HEK293 (cell line): Measurements from ENCODE around the gene RB1.

Source experiments
- CTCF ChIA-PET: fragments of 350-600 bp; formaldehyde crosslinking; extraction: SDS; loops from one replicate; lab custom pipeline; 2021; ENCODE audit warnings: antibody characterized with exemption; lab: Yijun Ruan, JAX
- POLR2A ChIA-PET: fragments of 300-600 bp; formaldehyde crosslinking; extraction: SDS; loops from one replicate; lab custom pipeline; 2020; ENCODE audit warnings: antibody characterized with exemption, inconsistent platforms; lab: Yijun Ruan, JAX
- H3K27ac ChIP-seq: fragments of 200-500 bp; sonication (Bioruptor generic); 2 replicates; pipeline ENCODE4 v1.5.1; 2014; ENCODE audit warnings: low read depth, low read length, control low read depth, inconsistent platforms; ENCODE audit errors: extremely low read depth
- H3K36me3 ChIP-seq, 2 experiments: fragments of 200-500 bp in 1 of 2; sonication (Bioruptor generic) in 1 of 2; 1 replicate in 1 of 2; 2 replicates in 1 of 2; pipeline ENCODE4 v1.5.1; 2014 to 2017; ENCODE audit warnings: inconsistent platforms in 2 of 2, low read length in 2 of 2; ENCODE audit not compliant: control insufficient read depth in 2 of 2, insufficient read depth in 1 of 2
- H3K4me1 ChIP-seq: fragments of 200-500 bp; sonication (Bioruptor generic); 2 replicates; pipeline ENCODE4 v1.5.1; 2014; ENCODE audit warnings: mild to moderate bottlenecking, low read length, inconsistent platforms; ENCODE audit not compliant: control insufficient read depth, insufficient read depth
- H3K4me3 ChIP-seq: 2 replicates; pipeline ENCODE4 v1.5.1; 2011; ENCODE audit warnings: low read depth, mild to moderate bottlenecking, control low read depth, low read length, moderate library complexity
- H3K9me3 ChIP-seq: fragments of 200-500 bp; sonication (Bioruptor generic); 2 replicates; pipeline ENCODE4 v1.5.1; 2014; ENCODE audit warnings: low read depth, low read length, inconsistent platforms; ENCODE audit not compliant: control insufficient read depth, insufficient read depth
- KLF10 ChIP-seq: fragments of 450-650 bp; IDR thresholded peaks from 2 replicates; pipeline ENCODE4 v1.5.1; 2018; ENCODE audit warnings: missing biosample characterization, mild to moderate bottlenecking, missing genetic modification characterization
- YY1 ChIP-seq: fragments of 450-650 bp; formaldehyde crosslinking; IDR thresholded peaks from 2 replicates; pipeline ENCODE4 v1.5.1; 2018; ENCODE audit warnings: missing biosample characterization, missing genetic modification characterization
- ZBTB20 ChIP-seq: fragments of 450-650 bp; formaldehyde crosslinking; IDR thresholded peaks from 2 replicates; pipeline ENCODE4 v1.5.1; 2016; ENCODE audit warnings: missing biosample characterization, missing genetic modification characterization
- ZNF121 ChIP-seq: fragments of 450-650 bp; formaldehyde crosslinking; IDR thresholded peaks from 2 replicates; pipeline ENCODE4 v1.5.1; 2016; ENCODE audit warnings: missing biosample characterization, missing genetic modification characterization
- ZNF140 ChIP-seq: fragments of 450-650 bp; formaldehyde crosslinking; IDR thresholded peaks from 2 replicates; pipeline ENCODE4 v1.5.1; 2016; ENCODE audit warnings: missing biosample characterization, missing genetic modification characterization
- ZNF169 ChIP-seq: fragments of 450-650 bp; formaldehyde crosslinking; IDR thresholded peaks from 2 replicates; pipeline ENCODE4 v1.5.1; 2016; ENCODE audit warnings: missing biosample characterization, missing genetic modification characterization
- ZNF174 ChIP-seq: fragments of 450-650 bp; formaldehyde crosslinking; IDR thresholded peaks from 2 replicates; pipeline ENCODE4 v1.5.0; 2017; ENCODE audit warnings: missing biosample characterization, mild to moderate bottlenecking, missing genetic modification characterization
- ZNF19 ChIP-seq: fragments of 450-650 bp; formaldehyde crosslinking; IDR thresholded peaks from 2 replicates; pipeline ENCODE4; 2016; ENCODE audit warnings: missing biosample characterization, missing genetic modification characterization, low read depth
- ZNF23 ChIP-seq: fragments of 450-650 bp; formaldehyde crosslinking; IDR thresholded peaks from 2 replicates; pipeline ENCODE4 v1.5.1; 2016; ENCODE audit warnings: missing biosample characterization, missing genetic modification characterization, borderline replicate concordance
- ZNF544 ChIP-seq: fragments of 450-650 bp; formaldehyde crosslinking; IDR thresholded peaks from 2 replicates; pipeline ENCODE4 v1.5.0; 2017; ENCODE audit warnings: missing biosample characterization, missing genetic modification characterization
- ZNF555 ChIP-seq: fragments of 450-650 bp; formaldehyde crosslinking; conservative IDR thresholded peaks from 2 replicates; pipeline ENCODE4 v1.5.1; 2017; ENCODE audit warnings: missing biosample characterization, mild to moderate bottlenecking, missing genetic modification characterization, inconsistent platforms
- ZNF600 ChIP-seq: fragments of 450-650 bp; formaldehyde crosslinking; IDR thresholded peaks from 2 replicates; pipeline ENCODE4 v1.5.1; 2016; ENCODE audit warnings: missing biosample characterization, missing genetic modification characterization
- ZNF747 ChIP-seq: fragments of 450-650 bp; formaldehyde crosslinking; IDR thresholded peaks from 2 replicates; pipeline ENCODE4 v1.5.1; 2016; ENCODE audit warnings: missing biosample characterization, missing genetic modification characterization
- ZNF792 ChIP-seq: fragments of 450-650 bp; formaldehyde crosslinking; IDR thresholded peaks from 2 replicates; pipeline ENCODE4 v1.5.1; 2016; ENCODE audit warnings: missing biosample characterization, missing genetic modification characterization
- TF ChIP-seq, protein P1 (sequence below): fragments of 450-650 bp; formaldehyde crosslinking; IDR thresholded peaks from 2 replicates; pipeline ENCODE4 v1.5.1; 2016; ENCODE audit warnings: missing biosample characterization, missing genetic modification characterization
- TF ChIP-seq, protein P2 (sequence below): fragments of 450-650 bp; formaldehyde crosslinking; IDR thresholded peaks from 2 replicates; pipeline ENCODE4 v1.5.1; 2016; ENCODE audit warnings: missing biosample characterization, missing genetic modification characterization, borderline replicate concordance
- TF ChIP-seq, protein P3 (sequence below): fragments of 450-650 bp; formaldehyde crosslinking; IDR thresholded peaks from 2 replicates; pipeline ENCODE4 v1.5.1; 2016; ENCODE audit warnings: missing biosample characterization, missing genetic modification characterization
- TF ChIP-seq, protein P4 (sequence below): sonication (generic); formaldehyde crosslinking; IDR thresholded peaks from 2 replicates; pipeline ENCODE4 v1.8.1; 2022; ENCODE audit warnings: mild to moderate bottlenecking, moderate library complexity, missing genetic modification reagents
- TF ChIP-seq, protein P5 (sequence below): fragments of 450-650 bp; formaldehyde crosslinking; IDR thresholded peaks from 2 replicates; pipeline ENCODE4 v1.5.1; 2016; ENCODE audit warnings: missing biosample characterization, missing genetic modification characterization

The RB1 gene

DNA sequence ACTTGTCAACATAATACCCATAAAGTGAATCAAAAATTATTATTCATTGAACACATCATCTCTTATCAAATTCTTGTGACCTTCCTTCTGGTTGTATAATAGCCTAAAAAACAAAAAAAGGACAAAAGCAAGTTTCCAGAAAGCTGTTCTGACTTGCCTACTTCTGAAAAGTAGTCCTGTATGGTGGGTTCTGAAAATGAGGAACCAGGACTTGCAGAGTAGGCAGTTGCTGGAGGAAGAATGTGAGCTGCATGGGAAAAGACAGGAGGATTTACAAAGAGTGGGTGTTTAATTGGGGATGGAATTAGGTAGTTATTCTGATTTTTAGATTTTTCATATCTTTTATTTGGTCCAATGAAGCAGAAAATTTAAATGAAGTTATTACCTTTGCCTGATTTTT, 172.7 kb downstream of the RB1 start (continued):
- TF ChIP-seq, protein P1, sequence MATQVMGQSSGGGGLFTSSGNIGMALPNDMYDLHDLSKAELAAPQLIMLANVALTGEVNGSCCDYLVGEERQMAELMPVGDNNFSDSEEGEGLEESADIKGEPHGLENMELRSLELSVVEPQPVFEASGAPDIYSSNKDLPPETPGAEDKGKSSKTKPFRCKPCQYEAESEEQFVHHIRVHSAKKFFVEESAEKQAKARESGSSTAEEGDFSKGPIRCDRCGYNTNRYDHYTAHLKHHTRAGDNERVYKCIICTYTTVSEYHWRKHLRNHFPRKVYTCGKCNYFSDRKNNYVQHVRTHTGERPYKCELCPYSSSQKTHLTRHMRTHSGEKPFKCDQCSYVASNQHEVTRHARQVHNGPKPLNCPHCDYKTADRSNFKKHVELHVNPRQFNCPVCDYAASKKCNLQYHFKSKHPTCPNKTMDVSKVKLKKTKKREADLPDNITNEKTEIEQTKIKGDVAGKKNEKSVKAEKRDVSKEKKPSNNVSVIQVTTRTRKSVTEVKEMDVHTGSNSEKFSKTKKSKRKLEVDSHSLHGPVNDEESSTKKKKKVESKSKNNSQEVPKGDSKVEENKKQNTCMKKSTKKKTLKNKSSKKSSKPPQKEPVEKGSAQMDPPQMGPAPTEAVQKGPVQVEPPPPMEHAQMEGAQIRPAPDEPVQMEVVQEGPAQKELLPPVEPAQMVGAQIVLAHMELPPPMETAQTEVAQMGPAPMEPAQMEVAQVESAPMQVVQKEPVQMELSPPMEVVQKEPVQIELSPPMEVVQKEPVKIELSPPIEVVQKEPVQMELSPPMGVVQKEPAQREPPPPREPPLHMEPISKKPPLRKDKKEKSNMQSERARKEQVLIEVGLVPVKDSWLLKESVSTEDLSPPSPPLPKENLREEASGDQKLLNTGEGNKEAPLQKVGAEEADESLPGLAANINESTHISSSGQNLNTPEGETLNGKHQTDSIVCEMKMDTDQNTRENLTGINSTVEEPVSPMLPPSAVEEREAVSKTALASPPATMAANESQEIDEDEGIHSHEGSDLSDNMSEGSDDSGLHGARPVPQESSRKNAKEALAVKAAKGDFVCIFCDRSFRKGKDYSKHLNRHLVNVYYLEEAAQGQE (tag by site-specific recombination): no peak
- TF ChIP-seq ZNF140 (tag by site-specific recombination): no peak
- TF ChIP-seq, all 188 proteins: peak for 0

DNA sequence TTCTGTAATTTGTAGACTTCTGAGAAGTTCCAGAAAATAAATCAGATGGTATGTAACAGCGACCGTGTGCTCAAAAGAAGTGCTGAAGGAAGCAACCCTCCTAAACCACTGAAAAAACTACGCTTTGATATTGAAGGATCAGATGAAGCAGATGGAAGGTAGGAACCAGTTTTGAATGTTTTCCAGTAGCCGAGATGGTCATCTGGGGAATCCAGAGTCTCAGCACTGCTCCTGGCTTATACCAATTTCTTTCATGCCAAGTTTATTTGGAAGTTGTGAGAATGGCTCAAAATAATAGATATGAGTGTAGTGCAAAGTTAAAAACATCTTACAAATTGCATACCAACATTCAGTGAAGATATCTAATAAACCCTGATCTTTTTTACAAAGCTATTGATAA, 173.1 kb downstream of the RB1 start:
- Histone ChIP-seq H3K4me3 (no peak overlapping the region), H3K9me3 (no peaks in the 10 kb centered on the region), H3K4me1 (no peaks in the 10 kb centered on the region), H3K36me3 (peaks cover 0 to 13% of the 10 kb centered on the region in 2 experiments; a peak in 2 of 3 replicates), H3K27ac (no peak overlapping the region)
- ChIA-PET CTCF (no interaction called here), POLR2A (no interaction called here)
- TF ChIP-seq ZNF19: no peak
- no peak for TF ChIP-seq KLF10 (tag by site-specific recombination)
- no peak for TF ChIP-seq ZNF792 (tag by site-specific recombination)
- TF ChIP-seq, protein P2, sequence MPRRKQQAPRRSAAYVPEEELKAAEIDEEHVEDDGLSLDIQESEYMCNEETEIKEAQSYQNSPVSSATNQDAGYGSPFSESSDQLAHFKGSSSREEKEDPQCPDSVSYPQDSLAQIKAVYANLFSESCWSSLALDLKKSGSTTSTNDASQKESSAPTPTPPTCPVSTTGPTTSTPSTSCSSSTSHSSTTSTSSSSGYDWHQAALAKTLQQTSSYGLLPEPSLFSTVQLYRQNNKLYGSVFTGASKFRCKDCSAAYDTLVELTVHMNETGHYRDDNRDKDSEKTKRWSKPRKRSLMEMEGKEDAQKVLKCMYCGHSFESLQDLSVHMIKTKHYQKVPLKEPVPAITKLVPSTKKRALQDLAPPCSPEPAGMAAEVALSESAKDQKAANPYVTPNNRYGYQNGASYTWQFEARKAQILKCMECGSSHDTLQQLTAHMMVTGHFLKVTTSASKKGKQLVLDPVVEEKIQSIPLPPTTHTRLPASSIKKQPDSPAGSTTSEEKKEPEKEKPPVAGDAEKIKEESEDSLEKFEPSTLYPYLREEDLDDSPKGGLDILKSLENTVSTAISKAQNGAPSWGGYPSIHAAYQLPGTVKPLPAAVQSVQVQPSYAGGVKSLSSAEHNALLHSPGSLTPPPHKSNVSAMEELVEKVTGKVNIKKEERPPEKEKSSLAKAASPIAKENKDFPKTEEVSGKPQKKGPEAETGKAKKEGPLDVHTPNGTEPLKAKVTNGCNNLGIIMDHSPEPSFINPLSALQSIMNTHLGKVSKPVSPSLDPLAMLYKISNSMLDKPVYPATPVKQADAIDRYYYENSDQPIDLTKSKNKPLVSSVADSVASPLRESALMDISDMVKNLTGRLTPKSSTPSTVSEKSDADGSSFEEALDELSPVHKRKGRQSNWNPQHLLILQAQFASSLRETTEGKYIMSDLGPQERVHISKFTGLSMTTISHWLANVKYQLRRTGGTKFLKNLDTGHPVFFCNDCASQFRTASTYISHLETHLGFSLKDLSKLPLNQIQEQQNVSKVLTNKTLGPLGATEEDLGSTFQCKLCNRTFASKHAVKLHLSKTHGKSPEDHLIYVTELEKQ: no peak
- TF ChIP-seq, protein P3, sequence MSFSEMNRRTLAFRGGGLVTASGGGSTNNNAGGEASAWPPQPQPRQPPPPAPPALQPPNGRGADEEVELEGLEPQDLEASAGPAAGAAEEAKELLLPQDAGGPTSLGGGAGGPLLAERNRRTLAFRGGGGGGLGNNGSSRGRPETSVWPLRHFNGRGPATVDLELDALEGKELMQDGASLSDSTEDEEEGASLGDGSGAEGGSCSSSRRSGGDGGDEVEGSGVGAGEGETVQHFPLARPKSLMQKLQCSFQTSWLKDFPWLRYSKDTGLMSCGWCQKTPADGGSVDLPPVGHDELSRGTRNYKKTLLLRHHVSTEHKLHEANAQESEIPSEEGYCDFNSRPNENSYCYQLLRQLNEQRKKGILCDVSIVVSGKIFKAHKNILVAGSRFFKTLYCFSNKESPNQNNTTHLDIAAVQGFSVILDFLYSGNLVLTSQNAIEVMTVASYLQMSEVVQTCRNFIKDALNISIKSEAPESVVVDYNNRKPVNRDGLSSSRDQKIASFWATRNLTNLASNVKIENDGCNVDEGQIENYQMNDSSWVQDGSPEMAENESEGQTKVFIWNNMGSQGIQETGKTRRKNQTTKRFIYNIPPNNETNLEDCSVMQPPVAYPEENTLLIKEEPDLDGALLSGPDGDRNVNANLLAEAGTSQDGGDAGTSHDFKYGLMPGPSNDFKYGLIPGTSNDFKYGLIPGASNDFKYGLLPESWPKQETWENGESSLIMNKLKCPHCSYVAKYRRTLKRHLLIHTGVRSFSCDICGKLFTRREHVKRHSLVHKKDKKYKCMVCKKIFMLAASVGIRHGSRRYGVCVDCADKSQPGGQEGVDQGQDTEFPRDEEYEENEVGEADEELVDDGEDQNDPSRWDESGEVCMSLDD (tag by site-specific recombination): no peak
- no peak for TF ChIP-seq ZNF23 (tag by site-specific recombination)
- no peak for TF ChIP-seq ZNF747 (tag by site-specific recombination)
- TF ChIP-seq, protein P4, sequence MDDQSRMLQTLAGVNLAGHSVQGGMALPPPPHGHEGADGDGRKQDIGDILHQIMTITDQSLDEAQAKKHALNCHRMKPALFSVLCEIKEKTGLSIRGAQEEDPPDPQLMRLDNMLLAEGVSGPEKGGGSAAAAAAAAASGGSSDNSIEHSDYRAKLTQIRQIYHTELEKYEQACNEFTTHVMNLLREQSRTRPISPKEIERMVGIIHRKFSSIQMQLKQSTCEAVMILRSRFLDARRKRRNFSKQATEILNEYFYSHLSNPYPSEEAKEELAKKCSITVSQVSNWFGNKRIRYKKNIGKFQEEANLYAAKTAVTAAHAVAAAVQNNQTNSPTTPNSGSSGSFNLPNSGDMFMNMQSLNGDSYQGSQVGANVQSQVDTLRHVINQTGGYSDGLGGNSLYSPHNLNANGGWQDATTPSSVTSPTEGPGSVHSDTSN (CRISPR knock-in tag): no peak
- no peak for TF ChIP-seq ZNF544 (tag by site-specific recombination)
- no peak for TF ChIP-seq ZNF169 (tag by site-specific recombination)
- TF ChIP-seq, protein P1 (tag by site-specific recombination): no peak
- no peak for TF ChIP-seq YY1 (tag by site-specific recombination)
- TF ChIP-seq ZNF600: no peak
- TF ChIP-seq ZNF174 (tag by site-specific recombination): no peak
- TF ChIP-seq ZNF555 (tag by site-specific recombination): no peak
- no peak for TF ChIP-seq ZBTB20 (tag by site-specific recombination)
- TF ChIP-seq, protein P5, sequence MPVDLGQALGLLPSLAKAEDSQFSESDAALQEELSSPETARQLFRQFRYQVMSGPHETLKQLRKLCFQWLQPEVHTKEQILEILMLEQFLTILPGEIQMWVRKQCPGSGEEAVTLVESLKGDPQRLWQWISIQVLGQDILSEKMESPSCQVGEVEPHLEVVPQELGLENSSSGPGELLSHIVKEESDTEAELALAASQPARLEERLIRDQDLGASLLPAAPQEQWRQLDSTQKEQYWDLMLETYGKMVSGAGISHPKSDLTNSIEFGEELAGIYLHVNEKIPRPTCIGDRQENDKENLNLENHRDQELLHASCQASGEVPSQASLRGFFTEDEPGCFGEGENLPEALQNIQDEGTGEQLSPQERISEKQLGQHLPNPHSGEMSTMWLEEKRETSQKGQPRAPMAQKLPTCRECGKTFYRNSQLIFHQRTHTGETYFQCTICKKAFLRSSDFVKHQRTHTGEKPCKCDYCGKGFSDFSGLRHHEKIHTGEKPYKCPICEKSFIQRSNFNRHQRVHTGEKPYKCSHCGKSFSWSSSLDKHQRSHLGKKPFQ: no peak
- TF ChIP-seq ZNF121: no peak
